ENCODE results near the gene FHIT.

DNA sequence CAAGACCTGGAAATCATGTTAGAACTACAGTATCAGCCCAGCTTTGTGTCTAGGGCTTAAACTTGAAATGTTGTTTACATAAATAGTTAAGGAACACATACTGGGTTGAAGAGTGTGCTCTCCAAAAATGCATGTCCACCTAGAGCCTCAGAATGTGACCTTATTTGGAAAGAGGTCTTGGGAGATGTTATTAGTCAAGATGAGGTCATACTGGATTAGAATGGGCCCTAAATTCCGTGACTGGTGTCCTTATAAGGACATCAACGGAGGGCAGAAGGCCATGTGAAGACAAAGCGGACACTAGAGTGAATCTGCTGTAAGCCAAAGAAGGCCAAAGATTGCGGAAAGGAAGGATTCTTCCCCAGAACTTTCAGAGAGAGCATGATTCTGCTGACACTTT lies 1442.2 kb downstream of the FHIT start:
- TF ChIP-seq, protein P1, sequence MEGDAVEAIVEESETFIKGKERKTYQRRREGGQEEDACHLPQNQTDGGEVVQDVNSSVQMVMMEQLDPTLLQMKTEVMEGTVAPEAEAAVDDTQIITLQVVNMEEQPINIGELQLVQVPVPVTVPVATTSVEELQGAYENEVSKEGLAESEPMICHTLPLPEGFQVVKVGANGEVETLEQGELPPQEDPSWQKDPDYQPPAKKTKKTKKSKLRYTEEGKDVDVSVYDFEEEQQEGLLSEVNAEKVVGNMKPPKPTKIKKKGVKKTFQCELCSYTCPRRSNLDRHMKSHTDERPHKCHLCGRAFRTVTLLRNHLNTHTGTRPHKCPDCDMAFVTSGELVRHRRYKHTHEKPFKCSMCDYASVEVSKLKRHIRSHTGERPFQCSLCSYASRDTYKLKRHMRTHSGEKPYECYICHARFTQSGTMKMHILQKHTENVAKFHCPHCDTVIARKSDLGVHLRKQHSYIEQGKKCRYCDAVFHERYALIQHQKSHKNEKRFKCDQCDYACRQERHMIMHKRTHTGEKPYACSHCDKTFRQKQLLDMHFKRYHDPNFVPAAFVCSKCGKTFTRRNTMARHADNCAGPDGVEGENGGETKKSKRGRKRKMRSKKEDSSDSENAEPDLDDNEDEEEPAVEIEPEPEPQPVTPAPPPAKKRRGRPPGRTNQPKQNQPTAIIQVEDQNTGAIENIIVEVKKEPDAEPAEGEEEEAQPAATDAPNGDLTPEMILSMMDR (conservative IDR thresholded peaks at IDR 0.05; ENCODE audit: low read depth, low read length): no peak
- TF ChIP-seq EZH2 (IDR thresholded peaks at IDR 0.05; ENCODE audit: low read length, unreplicated experiment) (no peak), EZH2phosphoT487 (IDR thresholded peaks at IDR 0.05; ENCODE audit: borderline replicate concordance, low read length) (no peak)

Data from PC-3 (cell line).